ENCODE data around the gene GNL1.

DNA sequence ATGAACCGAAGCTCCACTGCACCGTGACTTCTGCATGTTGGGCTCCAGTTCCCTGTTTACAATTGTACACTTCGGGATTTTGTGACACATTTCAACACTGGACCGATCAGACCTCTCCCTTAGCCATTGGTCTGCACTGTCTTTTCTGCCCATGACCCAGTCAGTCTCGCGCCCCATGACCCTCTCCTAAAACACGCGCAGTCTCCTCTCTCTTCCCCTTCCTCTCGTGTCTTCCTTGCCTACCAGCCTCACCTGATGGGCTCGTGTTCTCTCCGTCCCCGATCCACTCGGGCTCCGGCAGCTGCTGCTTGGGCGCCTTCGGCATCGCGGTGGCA lies 14.4 kb upstream of the GNL1 start:
- TF ChIP-seq, protein P1, sequence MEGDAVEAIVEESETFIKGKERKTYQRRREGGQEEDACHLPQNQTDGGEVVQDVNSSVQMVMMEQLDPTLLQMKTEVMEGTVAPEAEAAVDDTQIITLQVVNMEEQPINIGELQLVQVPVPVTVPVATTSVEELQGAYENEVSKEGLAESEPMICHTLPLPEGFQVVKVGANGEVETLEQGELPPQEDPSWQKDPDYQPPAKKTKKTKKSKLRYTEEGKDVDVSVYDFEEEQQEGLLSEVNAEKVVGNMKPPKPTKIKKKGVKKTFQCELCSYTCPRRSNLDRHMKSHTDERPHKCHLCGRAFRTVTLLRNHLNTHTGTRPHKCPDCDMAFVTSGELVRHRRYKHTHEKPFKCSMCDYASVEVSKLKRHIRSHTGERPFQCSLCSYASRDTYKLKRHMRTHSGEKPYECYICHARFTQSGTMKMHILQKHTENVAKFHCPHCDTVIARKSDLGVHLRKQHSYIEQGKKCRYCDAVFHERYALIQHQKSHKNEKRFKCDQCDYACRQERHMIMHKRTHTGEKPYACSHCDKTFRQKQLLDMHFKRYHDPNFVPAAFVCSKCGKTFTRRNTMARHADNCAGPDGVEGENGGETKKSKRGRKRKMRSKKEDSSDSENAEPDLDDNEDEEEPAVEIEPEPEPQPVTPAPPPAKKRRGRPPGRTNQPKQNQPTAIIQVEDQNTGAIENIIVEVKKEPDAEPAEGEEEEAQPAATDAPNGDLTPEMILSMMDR (IDR thresholded peaks at IDR 0.05): no peak
- no peak for TF ChIP-seq POLR2A (IDR thresholded peaks at IDR 0.05)
